ENCODE results near the gene AKR1B15.
"Not testable (repeated sequence)": the region's sequence is repeated elsewhere in the genome, so short reads cannot be mapped to it uniquely, and the experiment has no call there.

AKR1B15 gene

DNA sequence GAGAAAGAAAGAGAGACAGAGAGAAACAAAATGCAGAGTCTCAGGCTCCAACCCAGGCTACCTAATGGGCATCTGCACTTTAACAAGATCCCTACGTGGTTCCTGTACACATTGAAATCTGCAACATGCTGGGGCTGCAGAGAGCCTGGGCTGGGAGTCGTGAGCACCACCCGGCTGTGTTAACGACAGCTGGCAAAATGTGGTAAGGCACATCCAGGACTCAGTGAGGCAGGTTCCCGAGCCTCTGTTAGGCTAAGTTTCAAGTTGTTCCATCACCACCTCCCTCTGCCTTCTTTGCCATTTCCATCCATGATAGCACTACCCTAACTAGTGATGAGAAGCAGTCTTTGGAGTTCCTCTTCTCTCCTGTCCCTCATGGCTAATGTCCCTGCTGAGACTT lies 20.2 kb upstream of the AKR1B15 start:
- DNase-seq = no peak
- intact Hi-C loops (cut with DNase I) = no loop called here

DNA sequence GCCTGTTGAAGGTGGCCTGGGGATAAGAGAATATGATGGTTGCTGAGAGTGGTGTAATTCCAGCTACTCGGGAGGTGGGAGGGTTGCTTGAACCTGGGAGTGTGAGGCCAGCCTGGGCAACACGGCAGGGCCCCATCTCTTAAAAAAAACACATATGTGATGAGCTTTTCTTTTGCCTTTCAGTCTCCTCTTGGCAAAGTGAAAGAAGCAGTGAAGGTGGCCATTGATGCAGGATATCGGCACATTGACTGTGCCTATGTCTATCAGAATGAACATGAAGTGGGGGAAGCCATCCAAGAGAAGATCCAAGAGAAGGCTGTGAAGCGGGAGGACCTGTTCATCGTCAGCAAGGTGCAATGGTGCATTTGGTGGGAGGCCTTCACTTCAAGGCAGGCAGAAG lies 18.4 kb upstream of the AKR1B15 start:
- no peak for DNase-seq
- intact Hi-C loops (cut with DNase I) = no loop called here

- no peak for DNase-seq
- intact Hi-C loops (cut with DNase I) = no loop called here
These were observed 16.5 kb upstream of the AKR1B15 start for GRCh38 chr7:134532180-134532953.

DNA sequence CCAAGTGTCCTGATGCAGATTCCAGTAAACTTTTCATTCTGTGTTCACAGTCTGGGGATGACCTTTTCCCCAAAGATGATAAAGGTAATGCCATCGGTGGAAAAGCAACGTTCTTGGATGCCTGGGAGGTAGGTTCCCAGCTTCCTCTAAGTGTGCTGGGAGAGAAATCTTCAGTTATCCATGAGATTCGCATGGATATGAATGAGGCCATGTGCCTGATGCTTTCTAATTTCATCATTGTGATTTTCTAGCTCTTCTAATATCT lies 16.0 kb upstream of the AKR1B15 start:
- DNase-seq = no peak
- intact Hi-C loops (cut with DNase I) = no loop called here

DNA sequence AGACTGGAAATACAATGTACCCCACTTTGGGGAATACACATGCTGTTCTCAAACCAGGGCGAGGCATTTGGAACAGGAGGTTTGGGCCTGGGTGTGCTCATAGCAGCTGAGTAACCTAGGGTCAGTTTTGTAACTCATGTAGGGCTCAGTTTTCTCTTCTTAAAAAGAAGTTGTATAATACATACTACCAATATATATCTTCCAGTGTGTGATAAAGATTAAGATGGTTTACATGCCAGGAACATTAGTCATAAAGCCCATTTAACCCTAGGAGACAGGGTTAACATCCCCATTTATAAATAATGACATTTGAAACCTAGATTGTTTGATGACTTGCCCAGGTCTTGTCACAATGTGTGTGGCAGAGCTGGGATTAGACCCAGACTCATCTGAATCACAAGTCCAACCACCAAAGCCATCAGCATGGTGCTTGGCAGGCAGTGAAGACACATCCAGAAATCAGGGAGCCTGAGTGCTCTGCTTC lies 15.6 kb upstream of the AKR1B15 start:
- DNase-seq = no peak
- intact Hi-C loops (cut with DNase I) = no loop called here

DNA sequence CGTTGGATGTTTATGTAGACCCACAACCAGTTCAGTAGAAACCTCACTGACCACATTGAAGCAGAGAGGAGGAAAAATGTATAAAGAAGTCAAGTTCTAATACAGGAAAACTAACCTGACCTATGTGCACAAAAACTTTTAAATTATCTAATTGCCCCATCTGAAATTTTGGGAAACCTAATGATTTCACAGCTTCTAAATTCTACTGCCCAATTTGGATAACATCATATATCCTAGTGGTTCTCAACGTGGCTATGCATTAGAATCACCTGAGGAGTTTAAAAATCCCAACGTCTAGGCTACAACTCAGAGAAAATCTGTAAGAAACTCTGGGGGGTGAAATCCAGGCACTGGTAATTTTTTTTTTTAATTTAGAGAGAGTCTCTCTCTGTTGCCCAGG lies 14.3 kb upstream of the AKR1B15 start:
- intact Hi-C loops (cut with DNase I) = no loop called here
- DNase-seq = no peak

DNA sequence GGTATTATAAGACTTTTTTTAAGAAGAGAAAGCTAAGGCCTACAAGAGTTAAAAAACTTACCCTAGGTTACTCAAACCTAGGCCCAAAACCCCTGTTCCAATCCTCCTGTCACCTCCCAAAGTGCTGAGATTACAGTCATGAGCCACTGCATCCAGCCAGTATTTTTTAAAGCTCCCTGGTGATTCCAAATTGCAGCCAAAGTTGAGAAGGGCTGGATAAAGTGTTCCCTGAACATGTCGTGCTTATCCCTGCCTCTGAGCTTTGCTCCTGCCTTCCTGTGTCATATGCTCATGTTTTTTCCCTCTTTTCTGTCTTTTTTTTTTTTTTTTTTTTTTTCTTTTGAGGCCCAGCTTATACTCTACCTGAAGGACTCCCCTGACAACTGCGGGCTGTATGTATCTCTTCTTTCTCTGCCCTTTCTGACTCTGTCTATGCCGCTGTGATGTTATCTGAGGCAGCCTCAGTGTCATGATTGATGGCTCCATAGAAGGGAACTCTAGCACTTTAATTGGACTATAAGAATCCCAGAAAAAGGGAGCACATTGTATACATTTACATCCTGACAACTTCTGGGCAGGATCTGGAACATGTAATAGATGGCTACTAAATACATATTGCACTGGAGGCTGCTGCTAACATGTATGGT lies 13.5 kb upstream of the AKR1B15 start:
- DNase-seq = no peak
- intact Hi-C loops (cut with DNase I) = no loop called here

DNA sequence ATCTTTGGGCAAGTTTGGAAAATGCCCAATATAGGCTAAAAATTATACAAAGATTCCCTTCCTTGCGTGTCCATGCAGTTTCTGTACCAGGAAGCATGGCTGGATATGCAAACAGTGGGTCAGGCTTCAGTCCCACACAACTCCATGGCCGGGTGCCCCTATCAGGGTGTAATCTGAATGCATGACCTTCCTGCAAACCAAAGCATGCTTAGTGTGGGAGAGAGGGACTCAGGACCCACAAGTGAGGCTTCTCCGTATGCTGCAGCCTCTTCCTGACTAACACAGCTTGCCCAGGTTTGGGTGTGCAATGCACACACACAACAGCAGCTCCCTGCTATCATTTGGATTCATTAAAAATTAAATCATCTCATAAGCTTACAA lies 13.0 kb upstream of the AKR1B15 start:
- intact Hi-C loops (cut with DNase I) = no loop called here
- DNase-seq = no peak

GRCh38 chr7:134536558-134536957 lies 12.4 kb upstream of the AKR1B15 start:
- intact Hi-C loops (cut with DNase I); DNase-seq: not testable (repeated sequence)

GRCh38 chr7:134537273-134537781 lies 11.6 kb upstream of the AKR1B15 start:
- intact Hi-C loops (cut with DNase I); DNase-seq: not testable (repeated sequence)

GRCh38 chr7:134539380-134540004 lies 9.4 kb upstream of the AKR1B15 start:
- DNase-seq = no peak
- intact Hi-C loops (cut with DNase I) = loop anchor here (10.0 kb wide), 1 partner anchor 65 kb away; no protein-coding TSS in a partner anchor

- DNase-seq = not testable (repeated sequence)
- intact Hi-C loops (cut with DNase I) = loop anchor here (10.0 kb wide), 1 partner anchor 63 kb away; no protein-coding TSS in a partner anchor
These were observed 7.3 kb upstream of the AKR1B15 start for GRCh38 chr7:134541501-134542194.

DNA sequence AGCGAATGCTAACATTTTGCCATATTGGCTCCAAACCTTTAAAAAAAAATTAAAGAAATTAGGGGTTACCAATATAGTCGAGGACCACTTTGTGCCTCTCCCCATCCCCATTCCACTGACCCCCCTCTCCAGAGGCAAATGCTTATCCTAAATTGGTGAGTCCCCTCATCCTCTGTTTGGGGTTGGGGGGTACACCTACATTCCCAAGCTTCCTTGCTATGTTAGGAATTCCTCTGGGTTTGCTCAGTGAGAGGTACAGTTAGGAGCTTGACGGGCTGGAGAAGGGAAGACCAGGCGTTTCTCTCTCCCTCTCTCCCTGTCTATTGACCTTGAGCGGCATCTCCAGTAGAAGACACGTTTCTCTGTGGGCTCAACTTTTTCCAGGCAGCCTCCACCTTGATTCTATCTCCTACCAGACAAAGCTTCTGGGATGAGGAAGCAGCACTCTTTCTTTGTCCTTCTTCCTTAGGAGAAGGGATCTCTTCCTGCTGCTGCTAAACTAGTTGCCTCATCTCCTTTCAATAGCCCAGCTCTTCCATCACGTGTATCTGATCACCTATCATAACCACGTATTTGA lies 6.6 kb upstream of the AKR1B15 start:
- no peak for DNase-seq

DNA sequence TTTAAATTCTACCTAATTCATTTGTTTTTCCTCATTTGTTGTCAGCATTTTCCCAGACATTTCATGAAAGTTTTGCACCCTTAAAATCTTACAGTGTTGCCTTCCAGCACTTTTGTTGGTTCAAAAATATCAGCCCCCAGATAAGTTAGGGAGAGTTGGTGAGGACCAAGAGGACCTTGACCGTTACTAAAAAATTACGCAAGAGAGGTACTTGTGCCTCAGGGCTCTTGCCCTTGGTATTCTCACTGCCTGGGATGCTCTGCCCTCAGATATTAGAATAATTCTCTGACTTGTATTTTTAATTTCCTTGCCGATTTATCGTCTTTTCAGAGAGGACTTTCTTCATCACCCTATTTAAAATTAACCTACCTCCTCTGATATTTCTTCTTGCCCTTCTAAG lies 3.5 kb upstream of the AKR1B15 start:
- DNase-seq = no peak
- intact Hi-C loops (cut with DNase I) = loop anchor here (10.0 kb wide), 1 partner anchor 59 kb away; no protein-coding TSS in a partner anchor

More for the DNA sequence above, 6.6 kb upstream of the AKR1B15 start:
- intact Hi-C loops (cut with DNase I) = loop anchor here (10.0 kb wide), 1 partner anchor 63 kb away; no protein-coding TSS in a partner anchor

DNA sequence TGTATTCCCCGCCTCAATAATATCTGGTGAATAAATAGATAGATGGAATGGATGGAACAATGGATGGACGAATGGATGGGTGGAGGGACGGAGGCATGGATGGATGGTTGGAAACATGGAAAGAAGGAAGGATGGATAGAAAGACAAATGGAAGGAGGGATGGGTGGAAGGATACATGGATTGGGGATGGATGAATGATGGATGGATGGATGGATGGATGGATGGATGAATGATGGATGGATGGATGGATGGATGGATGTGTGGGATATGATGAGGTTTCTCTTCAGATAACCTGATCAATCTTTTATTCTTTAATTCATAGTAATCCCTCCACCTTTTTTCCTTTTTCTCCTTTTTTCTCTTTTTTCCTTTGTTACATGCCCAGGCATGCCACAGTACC lies 3.0 kb upstream of the AKR1B15 start:
- no peak for DNase-seq
- intact Hi-C loops (cut with DNase I) = loop anchor here (10.0 kb wide), 1 partner anchor 59 kb away; no protein-coding TSS in a partner anchor

GRCh38 chr7:134546955-134547354 lies 2.0 kb upstream of the AKR1B15 start:
- DNase-seq = no peak
- intact Hi-C loops (cut with DNase I) = loop anchor here (10.0 kb wide), 1 partner anchor 58 kb away; no protein-coding TSS in a partner anchor

DNA sequence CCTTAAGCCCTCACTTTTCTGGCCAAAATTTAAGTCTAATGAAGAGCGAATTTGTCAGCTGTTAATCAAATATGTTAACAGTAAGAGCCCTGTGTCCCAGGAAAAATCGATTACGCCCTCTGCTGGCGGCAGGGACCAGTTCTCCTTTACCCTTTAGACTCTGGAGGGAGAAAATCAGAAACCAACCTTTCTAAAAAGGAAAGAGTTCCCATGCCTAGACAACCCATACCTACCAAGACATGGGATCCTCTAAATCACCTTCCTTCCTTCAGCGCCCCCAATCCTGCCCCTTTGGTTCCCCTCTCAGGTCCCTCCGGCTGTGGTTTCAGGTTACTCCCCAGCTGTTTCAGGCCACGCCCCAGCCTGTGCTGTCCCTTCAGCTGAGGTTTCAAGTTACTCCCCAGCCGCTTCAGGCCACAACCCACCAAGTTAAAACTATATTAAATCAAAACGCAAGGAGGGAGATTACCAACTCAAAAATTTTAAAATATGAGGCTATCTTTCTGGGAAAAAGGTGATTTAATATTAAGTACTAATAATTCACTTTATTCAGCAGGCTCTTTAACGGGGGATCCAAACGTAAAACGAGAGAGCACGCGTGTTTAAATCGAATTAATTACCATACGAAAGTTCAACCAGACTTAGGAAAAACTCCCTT lies 1.4 kb upstream of the AKR1B15 start:
- intact Hi-C loops (cut with DNase I) = loop anchor here (10.0 kb wide), 1 partner anchor 57 kb away; no protein-coding TSS in a partner anchor

GRCh38 chr7:134549366-134549765 lies 456 bp downstream of the AKR1B15 start:
- intact Hi-C loops (cut with DNase I) = loop anchor here (10.0 kb wide), 1 partner anchor 55 kb away; no protein-coding TSS in a partner anchor
- DNase-seq = no peak

More for the DNA sequence above, 1.4 kb upstream of the AKR1B15 start:
- DNase-seq = peak; percentile 51 to 93 (median 82)

All from head of caudate nucleus (tissue), 42 donors.